ENCODE results near the gene FUT9. TPM values are rescaled to one million over a fixed set of nuclear protein-coding genes. Genes with fewer than 3 reads are reported as not detected.

FUT9 gene
- total RNA-seq, 5 donors from 2014 or later (not counting 1 experiment from before 2014, with no cell fraction given) = not detected

DNA sequence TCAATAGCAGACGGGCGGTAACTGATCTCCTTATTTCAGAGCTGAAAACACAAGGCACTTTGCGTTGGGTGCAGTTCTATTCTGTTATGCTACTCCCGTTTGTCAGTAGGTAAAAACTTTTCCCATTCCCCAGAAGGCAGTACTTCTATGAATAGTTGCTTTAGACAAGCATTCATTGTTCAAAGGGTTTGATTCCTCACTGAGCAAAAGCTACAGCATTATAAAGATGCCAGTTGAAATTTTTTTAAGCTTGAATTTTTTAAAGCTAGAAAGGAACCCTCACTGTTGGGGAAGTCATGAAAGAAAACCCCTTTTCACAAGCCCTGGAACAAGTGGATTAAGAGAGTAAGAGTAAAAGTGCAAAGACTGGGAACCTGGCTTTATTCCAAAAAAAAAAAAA lies 42.3 kb downstream of the FUT9 start:
- peaks cover 0 to 2% (median 0%) of the 10 kb centered on the region in 3 donors for H3K9me3 Mint-ChIP-seq
- no CpG with 5 or more reads among the region's 4 CpGs for WGBS (ENCODE audit: insufficient coverage)
- no peaks in the 10 kb centered on the region for H3K4me1 Mint-ChIP-seq
- no peak for DNase-seq
- Histone ChIP-seq H3K4me1 (ENCODE audit: control insufficient read depth in 1 of 2, extremely low read depth in 1 of 2, insufficient read depth in 2 of 2, low read length in 2 of 2) (no peaks in the 10 kb centered on the region), H3K9me3 (no peaks in the 10 kb centered on the region), H3K36me3 (ENCODE audit: control insufficient read depth in 2 of 2, extremely low read depth in 1 of 2, insufficient read depth in 1 of 2, low read length in 1 of 2) (no peaks in the 10 kb centered on the region), H3K27ac (ENCODE audit: low read length) (no peak overlapping the region), H3K4me3 (ENCODE audit: control insufficient read depth in 1 of 2, extremely low read depth in 1 of 2, low read length in 1 of 2) (no peak overlapping the region), H3K27me3 (replicated peaks in 1 of 2; ENCODE audit: control insufficient read depth in 2 of 2, extremely low read depth in 1 of 2, insufficient read depth in 2 of 2, low read length in 1 of 2) (no peaks in the 10 kb centered on the region)
- no peak for ATAC-seq (replicated peaks in 1 of 4)
- POLR2A ChIA-PET = interaction anchor here in 1 of 2 donors (0.6 kb wide), 1 partner anchor 225 kb away, joined by 7 read pairs; no protein-coding TSS in a partner anchor
- H3K27me3 Mint-ChIP-seq = no peaks in the 10 kb centered on the region
- no peaks in the 10 kb centered on the region for H3K36me3 Mint-ChIP-seq
- H3K4me3 Mint-ChIP-seq = no peak overlapping the region
- CTCF ChIA-PET = no interaction called here
- H3K27ac Mint-ChIP-seq = no peak overlapping the region

DNA sequence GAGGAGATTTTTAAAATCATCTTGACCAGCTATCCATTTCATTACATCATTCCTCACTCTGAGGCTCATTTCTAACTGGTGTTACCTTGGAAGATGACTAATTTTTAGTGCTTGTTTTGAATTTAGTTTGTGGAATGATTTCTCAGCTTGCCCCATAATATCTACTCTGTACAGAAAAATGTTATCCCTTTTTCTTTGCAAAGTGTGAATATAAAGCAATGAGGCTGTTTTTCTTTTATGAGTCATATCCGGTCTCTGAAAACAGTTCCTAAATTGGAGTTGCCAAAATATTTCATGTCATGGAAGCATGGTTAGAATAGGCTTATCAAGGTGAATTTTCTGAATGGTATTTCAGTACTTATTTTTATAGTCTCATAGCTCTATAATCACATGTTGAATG lies 43.8 kb downstream of the FUT9 start:
- H3K27me3 ChIP-seq (replicated peaks in 1 of 2; ENCODE audit: control insufficient read depth in 2 of 2, extremely low read depth in 1 of 2, insufficient read depth in 2 of 2, low read length in 1 of 2) = no peaks in the 10 kb centered on the region
- H3K27me3 Mint-ChIP-seq = no peaks in the 10 kb centered on the region
- DNase-seq (no peak), ATAC-seq (replicated peaks in 1 of 4) (no peak)
- no peaks in the 10 kb centered on the region for H3K9me3 ChIP-seq
- ChIA-PET POLR2A (no interaction called here), CTCF (no interaction called here)
- H3K4me3 Mint-ChIP-seq = no peak overlapping the region
- no peaks in the 10 kb centered on the region for H3K36me3 Mint-ChIP-seq
- no peak overlapping the region for H3K4me3 ChIP-seq (ENCODE audit: control insufficient read depth in 1 of 2, extremely low read depth in 1 of 2, low read length in 1 of 2)
- H3K9me3 Mint-ChIP-seq = peaks cover 0 to 5% (median 0%) of the 10 kb centered on the region in 3 donors
- no peak overlapping the region for H3K27ac Mint-ChIP-seq
- no peak overlapping the region for H3K27ac ChIP-seq (ENCODE audit: low read length)
- H3K4me1 Mint-ChIP-seq = no peaks in the 10 kb centered on the region
- H3K36me3 ChIP-seq (ENCODE audit: control insufficient read depth in 2 of 2, extremely low read depth in 1 of 2, insufficient read depth in 1 of 2, low read length in 1 of 2) = no peaks in the 10 kb centered on the region
- H3K4me1 ChIP-seq (ENCODE audit: control insufficient read depth in 1 of 2, extremely low read depth in 1 of 2, insufficient read depth in 2 of 2, low read length in 2 of 2) = no peaks in the 10 kb centered on the region
- no CpG with 5 or more reads among the region's 1 CpG for WGBS (ENCODE audit: insufficient coverage)

DNA sequence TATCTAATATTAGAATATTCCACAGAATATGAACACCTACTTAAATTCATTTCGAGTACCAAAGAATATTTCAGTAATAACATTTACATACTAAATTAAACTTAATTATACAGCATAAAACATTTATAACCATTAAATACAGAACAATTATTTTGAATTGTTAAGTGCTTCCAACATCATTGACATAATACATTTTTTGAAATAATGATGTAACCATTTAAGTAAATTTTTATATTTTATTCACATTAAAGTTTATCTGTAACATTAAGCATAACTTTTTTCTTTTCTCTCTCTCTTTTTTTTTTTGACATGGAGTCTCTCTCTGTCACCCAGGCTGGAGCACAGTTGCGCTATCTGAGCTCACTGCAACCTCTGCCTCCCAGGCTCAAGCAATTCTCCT lies 44.5 kb downstream of the FUT9 start:
- H3K27ac Mint-ChIP-seq = no peak overlapping the region
- Histone ChIP-seq H3K36me3 (ENCODE audit: control insufficient read depth in 2 of 2, extremely low read depth in 1 of 2, insufficient read depth in 1 of 2, low read length in 1 of 2) (no peaks in the 10 kb centered on the region), H3K9me3 (no peaks in the 10 kb centered on the region), H3K27me3 (replicated peaks in 1 of 2; ENCODE audit: control insufficient read depth in 2 of 2, extremely low read depth in 1 of 2, insufficient read depth in 2 of 2, low read length in 1 of 2) (no peaks in the 10 kb centered on the region), H3K4me1 (ENCODE audit: control insufficient read depth in 1 of 2, extremely low read depth in 1 of 2, insufficient read depth in 2 of 2, low read length in 2 of 2) (no peaks in the 10 kb centered on the region), H3K27ac (ENCODE audit: low read length) (no peak overlapping the region), H3K4me3 (ENCODE audit: control insufficient read depth in 1 of 2, extremely low read depth in 1 of 2, low read length in 1 of 2) (no peak overlapping the region)
- no CpG with 5 or more reads among the region's 2 CpGs for WGBS (ENCODE audit: insufficient coverage)
- H3K36me3 Mint-ChIP-seq = no peaks in the 10 kb centered on the region
- ChIA-PET CTCF (no interaction called here), POLR2A (no interaction called here)
- DNase-seq = no peak
- no peak overlapping the region for H3K4me3 Mint-ChIP-seq
- no peaks in the 10 kb centered on the region for H3K4me1 Mint-ChIP-seq
- peaks cover 0 to 5% (median 0%) of the 10 kb centered on the region in 3 donors for H3K9me3 Mint-ChIP-seq
- no peak for ATAC-seq (replicated peaks in 1 of 4)
- H3K27me3 Mint-ChIP-seq = no peaks in the 10 kb centered on the region

DNA sequence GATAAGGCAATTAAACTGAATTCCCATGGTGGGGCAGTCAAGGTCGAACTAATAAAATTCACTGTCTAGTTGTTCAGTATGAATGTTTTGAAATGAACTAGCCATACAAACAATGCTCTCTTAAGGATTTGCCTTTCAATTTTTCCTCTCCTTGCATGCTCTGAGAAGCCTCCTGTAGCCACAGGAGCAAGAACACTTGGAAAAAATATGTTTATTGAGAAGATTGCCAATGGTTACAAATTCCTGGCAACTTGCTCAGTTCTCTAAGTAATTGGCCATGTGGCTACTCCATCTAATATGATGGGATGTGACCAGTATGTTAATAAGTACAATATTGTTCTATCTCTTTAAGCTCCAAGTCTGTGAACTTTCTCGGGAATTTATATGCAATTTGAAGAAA lies 49.4 kb downstream of the FUT9 start:
- Mint-ChIP-seq H3K4me1 (no peaks in the 10 kb centered on the region), H3K27ac (no peak overlapping the region), H3K27me3 (no peaks in the 10 kb centered on the region), H3K9me3 (peaks cover 0 to 5% (median 0%) of the 10 kb centered on the region in 3 donors), H3K36me3 (no peaks in the 10 kb centered on the region), H3K4me3 (no peak overlapping the region)
- ATAC-seq (replicated peaks in 1 of 4) = no peak
- DNase-seq = no peak
- Histone ChIP-seq H3K9me3 (no peaks in the 10 kb centered on the region), H3K36me3 (ENCODE audit: control insufficient read depth in 2 of 2, extremely low read depth in 1 of 2, insufficient read depth in 1 of 2, low read length in 1 of 2) (no peaks in the 10 kb centered on the region), H3K27ac (ENCODE audit: low read length) (no peak overlapping the region), H3K4me1 (ENCODE audit: control insufficient read depth in 1 of 2, extremely low read depth in 1 of 2, insufficient read depth in 2 of 2, low read length in 2 of 2) (no peaks in the 10 kb centered on the region), H3K27me3 (replicated peaks in 1 of 2; ENCODE audit: control insufficient read depth in 2 of 2, extremely low read depth in 1 of 2, insufficient read depth in 2 of 2, low read length in 1 of 2) (no peaks in the 10 kb centered on the region), H3K4me3 (ENCODE audit: control insufficient read depth in 1 of 2, extremely low read depth in 1 of 2, low read length in 1 of 2) (no peak overlapping the region)
- CTCF ChIA-PET = no interaction called here
- POLR2A ChIA-PET = no interaction called here
- no CpG with 5 or more reads among the region's 2 CpGs for WGBS (ENCODE audit: insufficient coverage)

DNA sequence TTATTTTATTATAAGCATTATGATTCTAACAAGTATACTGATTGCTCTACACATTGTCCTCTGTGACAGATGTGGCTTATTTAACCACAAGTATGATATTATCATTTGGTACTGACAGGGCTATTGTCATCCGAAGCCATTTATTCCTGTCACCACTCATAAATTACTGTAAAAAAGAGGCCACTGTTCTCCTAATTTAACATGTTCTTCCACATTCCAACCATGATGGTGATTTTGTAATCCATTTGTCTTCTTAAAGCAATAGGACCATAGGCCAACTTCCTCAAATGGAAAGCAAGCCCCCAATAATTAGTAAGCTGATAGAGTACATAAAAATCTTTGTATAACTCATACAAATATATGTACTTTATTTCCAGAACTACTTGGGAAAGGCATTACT lies 50.6 kb downstream of the FUT9 start:
- Histone ChIP-seq H3K27ac (ENCODE audit: low read length) (no peak overlapping the region), H3K36me3 (ENCODE audit: control insufficient read depth in 2 of 2, extremely low read depth in 1 of 2, insufficient read depth in 1 of 2, low read length in 1 of 2) (no peaks in the 10 kb centered on the region), H3K9me3 (no peaks in the 10 kb centered on the region), H3K4me1 (ENCODE audit: control insufficient read depth in 1 of 2, extremely low read depth in 1 of 2, insufficient read depth in 2 of 2, low read length in 2 of 2) (no peaks in the 10 kb centered on the region), H3K27me3 (replicated peaks in 1 of 2; ENCODE audit: control insufficient read depth in 2 of 2, extremely low read depth in 1 of 2, insufficient read depth in 2 of 2, low read length in 1 of 2) (no peaks in the 10 kb centered on the region), H3K4me3 (ENCODE audit: control insufficient read depth in 1 of 2, extremely low read depth in 1 of 2, low read length in 1 of 2) (no peak overlapping the region)
- peaks cover 0 to 5% (median 0%) of the 10 kb centered on the region in 3 donors for H3K9me3 Mint-ChIP-seq
- H3K27ac Mint-ChIP-seq = no peak overlapping the region
- WGBS (ENCODE audit: insufficient coverage) = 67% methylated on average over 1 of the region's 1 CpG
- H3K4me3 Mint-ChIP-seq = no peak overlapping the region
- DNase-seq (no peak), ATAC-seq (replicated peaks in 1 of 4) (no peak)
- CTCF ChIA-PET = interaction anchor here in 1 of 2 donors (0.6 kb wide), 1 partner anchor 990 kb away, joined by 6 read pairs; no protein-coding TSS in a partner anchor
- no peaks in the 10 kb centered on the region for H3K36me3 Mint-ChIP-seq
- POLR2A ChIA-PET = no interaction called here
- H3K27me3 Mint-ChIP-seq = no peaks in the 10 kb centered on the region
- no peaks in the 10 kb centered on the region for H3K4me1 Mint-ChIP-seq

DNA sequence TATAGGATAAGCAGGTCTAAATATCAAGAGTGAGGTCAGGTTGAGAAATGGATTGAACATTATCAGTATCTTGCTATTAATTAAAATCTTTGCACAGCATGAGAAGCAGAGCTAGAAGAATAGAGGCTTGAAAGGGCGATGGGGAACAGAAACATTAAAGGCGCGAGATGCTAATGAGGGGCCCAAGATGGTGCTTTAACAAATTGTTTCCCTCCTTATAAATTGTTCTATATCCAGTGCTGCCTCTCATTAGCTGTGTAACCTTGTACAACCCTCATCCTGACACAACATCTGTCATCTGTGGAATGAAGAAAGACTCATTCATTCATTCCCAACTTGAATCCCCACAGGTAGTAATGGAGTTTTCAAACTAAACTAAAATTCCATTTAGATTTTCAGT lies 57.8 kb downstream of the FUT9 start:
- Mint-ChIP-seq H3K4me3 (no peak overlapping the region), H3K36me3 (no peaks in the 10 kb centered on the region), H3K9me3 (no peaks in the 10 kb centered on the region), H3K27me3 (no peaks in the 10 kb centered on the region), H3K27ac (no peak overlapping the region), H3K4me1 (no peaks in the 10 kb centered on the region)
- Histone ChIP-seq H3K4me1 (ENCODE audit: control insufficient read depth in 1 of 2, extremely low read depth in 1 of 2, insufficient read depth in 2 of 2, low read length in 2 of 2) (no peaks in the 10 kb centered on the region), H3K9me3 (no peaks in the 10 kb centered on the region), H3K4me3 (ENCODE audit: control insufficient read depth in 1 of 2, extremely low read depth in 1 of 2, low read length in 1 of 2) (no peak overlapping the region), H3K27me3 (replicated peaks in 1 of 2; ENCODE audit: control insufficient read depth in 2 of 2, extremely low read depth in 1 of 2, insufficient read depth in 2 of 2, low read length in 1 of 2) (no peaks in the 10 kb centered on the region), H3K27ac (ENCODE audit: low read length) (no peak overlapping the region), H3K36me3 (ENCODE audit: control insufficient read depth in 2 of 2, extremely low read depth in 1 of 2, insufficient read depth in 1 of 2, low read length in 1 of 2) (no peaks in the 10 kb centered on the region)
- 100% methylated on average over 2 of the region's 3 CpGs for WGBS (ENCODE audit: insufficient coverage)
- CTCF ChIA-PET = no interaction called here
- ATAC-seq (replicated peaks in 1 of 4) = no peak
- POLR2A ChIA-PET = no interaction called here
- DNase-seq = no peak

- H3K4me1 ChIP-seq (ENCODE audit: control insufficient read depth in 1 of 2, extremely low read depth in 1 of 2, insufficient read depth in 2 of 2, low read length in 2 of 2) = no peaks in the 10 kb centered on the region
- no peak overlapping the region for H3K4me3 Mint-ChIP-seq
- WGBS (ENCODE audit: insufficient coverage) = no CpG with 5 or more reads among the region's 3 CpGs
These were observed 58.2 kb downstream of the FUT9 start for GRCh38 chr6:96074006-96074405.

More at GRCh38 chr6:96074006-96074405, 58.2 kb downstream of the FUT9 start:
- no peak for DNase-seq
- ATAC-seq (replicated peaks in 1 of 4) = no peak
- Mint-ChIP-seq H3K27ac (no peak overlapping the region), H3K36me3 (no peaks in the 10 kb centered on the region), H3K9me3 (no peaks in the 10 kb centered on the region), H3K27me3 (no peaks in the 10 kb centered on the region), H3K4me1 (no peaks in the 10 kb centered on the region)
- ChIA-PET POLR2A (no interaction called here), CTCF (no interaction called here)
- Histone ChIP-seq H3K27ac (ENCODE audit: low read length) (no peak overlapping the region), H3K27me3 (replicated peaks in 1 of 2; ENCODE audit: control insufficient read depth in 2 of 2, extremely low read depth in 1 of 2, insufficient read depth in 2 of 2, low read length in 1 of 2) (no peaks in the 10 kb centered on the region), H3K9me3 (no peaks in the 10 kb centered on the region), H3K36me3 (ENCODE audit: control insufficient read depth in 2 of 2, extremely low read depth in 1 of 2, insufficient read depth in 1 of 2, low read length in 1 of 2) (no peaks in the 10 kb centered on the region), H3K4me3 (ENCODE audit: control insufficient read depth in 1 of 2, extremely low read depth in 1 of 2, low read length in 1 of 2) (no peak overlapping the region)
